ENCODE data around the gene RHOT2. TPM values are rescaled to one million over a fixed set of nuclear protein-coding genes. Genes with fewer than 3 reads are reported as not detected.

RHOT2 gene
- total RNA-seq, 3 donors from 2014 or later = 212 to 215 (median 212) TPM

DNA sequence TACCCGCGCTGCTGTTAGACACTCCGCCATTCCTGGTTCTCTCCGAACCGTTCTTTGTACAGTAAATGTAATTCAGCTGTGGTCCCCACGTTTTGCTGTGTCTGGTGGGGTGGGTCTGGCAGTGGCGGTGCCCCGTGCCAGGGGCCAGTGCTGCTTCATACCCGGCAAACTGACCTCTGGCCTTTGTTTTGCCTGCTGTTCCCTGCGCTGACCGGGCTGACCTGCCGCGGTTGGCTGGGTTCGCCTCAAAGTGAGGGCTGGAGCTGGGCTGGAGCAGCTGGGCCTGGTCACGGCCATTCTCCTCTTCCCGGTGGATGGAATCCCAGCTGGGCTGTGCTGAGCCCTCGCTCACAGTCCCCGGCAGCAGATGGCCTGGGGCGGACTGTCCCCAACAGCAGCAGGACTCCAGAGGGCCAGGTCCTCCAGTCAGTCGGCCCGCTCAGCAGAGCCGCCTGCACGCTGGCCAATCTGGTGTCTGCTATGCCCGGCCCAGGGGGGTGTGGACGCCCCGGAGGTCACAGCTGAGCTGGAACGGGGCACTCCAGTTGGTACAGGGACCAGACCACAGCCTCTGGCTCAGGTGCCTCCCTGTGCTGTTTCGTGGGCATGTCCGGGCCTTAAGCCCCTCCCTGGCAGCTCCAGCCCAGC is 38.6 kb upstream of the RHOT2 start:
- ATAC-seq (no peak), DNase-seq (no peak)
- H3K36me3 Mint-ChIP-seq (ENCODE audit: insufficient read depth) = no peaks in the 10 kb centered on the region
- no peaks in the 10 kb centered on the region for H3K27me3 Mint-ChIP-seq (ENCODE audit: low read depth)
- H3K4me3 Mint-ChIP-seq = no peak overlapping the region
- no peaks in the 10 kb centered on the region for H3K4me1 Mint-ChIP-seq (ENCODE audit: low read depth)
- no peaks in the 10 kb centered on the region for H3K9me3 Mint-ChIP-seq

DNA sequence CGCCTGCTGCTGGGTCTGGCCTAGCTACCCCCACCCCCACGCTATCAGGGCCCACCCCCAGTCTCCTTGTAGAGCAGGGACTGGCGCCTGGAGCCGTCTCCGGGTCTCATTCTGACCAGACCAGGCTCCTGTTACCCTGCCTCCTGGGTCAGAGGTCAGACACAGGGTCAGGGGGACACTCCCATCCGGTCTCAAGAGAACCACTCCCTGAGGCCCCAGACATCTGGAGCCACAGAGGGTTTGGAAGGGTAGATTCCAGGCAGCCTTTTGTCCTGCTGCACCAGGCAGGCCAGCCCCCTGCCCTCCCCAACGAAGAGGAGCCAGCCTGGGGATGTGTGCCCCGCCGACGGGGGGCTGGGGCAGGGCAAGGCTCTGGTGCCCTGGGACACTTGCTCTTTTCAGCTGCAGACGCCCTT is 38.1 kb upstream of the RHOT2 start:
- Mint-ChIP-seq H3K4me1 (ENCODE audit: low read depth) (peaks cover 1% of the 10 kb centered on the region), H3K36me3 (ENCODE audit: insufficient read depth) (no peaks in the 10 kb centered on the region), H3K9me3 (no peaks in the 10 kb centered on the region), H3K4me3 (no peak overlapping the region), H3K27me3 (ENCODE audit: low read depth) (no peaks in the 10 kb centered on the region)
- no peak for DNase-seq
- ATAC-seq = no peak

DNA sequence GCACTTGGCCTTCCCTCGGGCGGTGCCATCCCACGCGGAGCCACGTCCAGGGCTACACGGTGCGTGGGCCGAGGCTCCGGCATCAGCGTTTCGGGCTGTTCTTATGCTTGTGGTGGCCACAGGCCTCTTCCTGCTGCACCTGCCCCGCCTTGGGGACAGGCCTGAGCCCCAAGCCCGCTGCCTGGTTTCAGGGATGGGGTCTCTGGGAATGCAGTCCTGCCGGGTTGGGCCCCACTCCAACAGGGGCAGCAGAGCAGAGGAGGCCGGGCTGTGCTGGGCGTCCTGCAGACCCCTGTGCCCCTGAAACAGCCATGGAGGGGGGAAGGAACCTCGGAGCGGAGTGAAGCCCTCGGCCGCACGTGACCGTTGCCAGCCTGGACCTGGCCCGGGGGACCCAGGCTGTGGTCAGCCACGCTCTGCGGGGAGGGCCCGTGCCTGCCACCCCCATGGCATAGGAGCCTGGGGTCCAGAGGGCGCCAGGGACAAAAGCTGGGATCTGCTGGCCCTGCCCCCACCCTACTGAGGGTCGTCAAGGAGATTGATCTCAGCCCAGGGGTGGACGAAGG is 37.6 kb upstream of the RHOT2 start:
- no peaks in the 10 kb centered on the region for H3K9me3 Mint-ChIP-seq
- H3K36me3 Mint-ChIP-seq (ENCODE audit: insufficient read depth) = no peaks in the 10 kb centered on the region
- ATAC-seq = no peak
- no peak for DNase-seq
- no peak overlapping the region for H3K4me3 Mint-ChIP-seq
- peaks cover 2% of the 10 kb centered on the region for H3K4me1 Mint-ChIP-seq (ENCODE audit: low read depth)
- H3K27me3 Mint-ChIP-seq (ENCODE audit: low read depth) = no peaks in the 10 kb centered on the region

DNA sequence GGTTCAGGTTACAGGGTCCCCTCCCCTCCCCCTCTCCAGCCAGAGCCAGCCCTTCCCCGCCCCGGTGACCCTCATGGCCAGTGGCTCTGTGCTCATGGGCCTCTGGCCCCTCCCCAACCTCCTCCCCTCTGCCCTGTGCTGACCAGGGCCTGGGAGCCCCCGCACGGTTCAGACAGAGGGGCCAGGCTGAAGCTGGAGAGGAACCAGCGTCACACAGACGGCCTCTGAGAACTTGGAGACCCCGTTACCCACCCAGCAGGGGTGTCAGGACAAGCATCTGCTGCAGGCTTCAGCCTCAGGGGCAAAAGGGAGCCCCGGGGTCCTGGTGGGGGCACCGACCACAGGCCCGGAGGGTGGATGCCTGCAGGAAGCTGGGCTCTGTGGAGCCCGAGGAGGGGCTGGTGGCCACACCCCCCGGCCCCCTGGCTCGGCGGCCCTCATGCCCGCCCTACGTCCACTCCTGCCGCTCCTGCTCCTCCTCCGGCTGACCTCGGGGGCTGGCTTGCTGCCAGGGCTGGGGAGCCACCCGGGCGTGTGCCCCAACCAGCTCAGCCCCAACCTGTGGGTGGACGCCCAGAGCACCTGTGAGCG is 37.0 kb upstream of the RHOT2 start, which contains the start of gene WFIKKN1:
WFIKKN1 (plus strand) TSS at position 171 of the 591 bp plus-strand sequence; CDS start at position 440, 269 bp downstream.
- H3K9me3 Mint-ChIP-seq = no peaks in the 10 kb centered on the region
- no peak for DNase-seq

DNA sequence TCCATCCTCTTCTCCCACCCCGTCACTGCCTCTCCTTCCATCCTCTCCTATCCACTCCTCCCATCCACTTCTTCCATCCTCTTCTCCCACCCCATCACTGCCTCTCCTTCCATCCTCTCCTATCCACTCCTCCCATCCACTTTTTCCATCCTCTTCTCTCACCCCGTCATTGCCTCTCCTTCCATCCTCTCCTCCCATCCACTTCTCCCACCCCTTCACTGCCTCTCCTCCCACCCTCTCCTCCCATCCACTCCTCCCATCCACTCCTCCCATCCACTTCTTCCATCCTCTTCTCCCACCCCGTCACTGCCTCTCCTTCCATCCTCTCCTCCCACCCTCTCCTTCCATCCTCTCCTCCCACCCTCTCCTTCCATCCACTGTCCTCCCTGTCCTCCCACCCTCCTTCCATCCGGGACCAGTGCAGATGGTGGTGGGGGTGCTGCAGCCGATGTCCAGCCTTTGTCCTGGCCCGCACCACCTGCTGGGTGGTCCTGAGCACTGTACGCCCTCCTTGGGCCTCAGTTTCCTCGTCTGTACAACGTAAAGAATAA is 36.0 kb upstream of the RHOT2 start:
- H3K27me3 Mint-ChIP-seq (ENCODE audit: low read depth) = peaks cover 3% of the 10 kb centered on the region
- ATAC-seq (no peak), DNase-seq (no peak)
- no peaks in the 10 kb centered on the region for H3K36me3 Mint-ChIP-seq (ENCODE audit: insufficient read depth)
- no peaks in the 10 kb centered on the region for H3K9me3 Mint-ChIP-seq
- H3K4me3 Mint-ChIP-seq = no peak overlapping the region
- H3K4me1 Mint-ChIP-seq (ENCODE audit: low read depth) = peaks cover 2% of the 10 kb centered on the region

More for the DNA sequence above, 37.0 kb upstream of the RHOT2 start, which contains the start of gene WFIKKN1:
- H3K27me3 Mint-ChIP-seq (ENCODE audit: low read depth) = no peaks in the 10 kb centered on the region
- no peaks in the 10 kb centered on the region for H3K36me3 Mint-ChIP-seq (ENCODE audit: insufficient read depth)
- H3K4me1 Mint-ChIP-seq (ENCODE audit: low read depth) = peaks cover 2% of the 10 kb centered on the region
- no peak for ATAC-seq
- H3K4me3 Mint-ChIP-seq = no peak within 1 kb of the TSS

DNA sequence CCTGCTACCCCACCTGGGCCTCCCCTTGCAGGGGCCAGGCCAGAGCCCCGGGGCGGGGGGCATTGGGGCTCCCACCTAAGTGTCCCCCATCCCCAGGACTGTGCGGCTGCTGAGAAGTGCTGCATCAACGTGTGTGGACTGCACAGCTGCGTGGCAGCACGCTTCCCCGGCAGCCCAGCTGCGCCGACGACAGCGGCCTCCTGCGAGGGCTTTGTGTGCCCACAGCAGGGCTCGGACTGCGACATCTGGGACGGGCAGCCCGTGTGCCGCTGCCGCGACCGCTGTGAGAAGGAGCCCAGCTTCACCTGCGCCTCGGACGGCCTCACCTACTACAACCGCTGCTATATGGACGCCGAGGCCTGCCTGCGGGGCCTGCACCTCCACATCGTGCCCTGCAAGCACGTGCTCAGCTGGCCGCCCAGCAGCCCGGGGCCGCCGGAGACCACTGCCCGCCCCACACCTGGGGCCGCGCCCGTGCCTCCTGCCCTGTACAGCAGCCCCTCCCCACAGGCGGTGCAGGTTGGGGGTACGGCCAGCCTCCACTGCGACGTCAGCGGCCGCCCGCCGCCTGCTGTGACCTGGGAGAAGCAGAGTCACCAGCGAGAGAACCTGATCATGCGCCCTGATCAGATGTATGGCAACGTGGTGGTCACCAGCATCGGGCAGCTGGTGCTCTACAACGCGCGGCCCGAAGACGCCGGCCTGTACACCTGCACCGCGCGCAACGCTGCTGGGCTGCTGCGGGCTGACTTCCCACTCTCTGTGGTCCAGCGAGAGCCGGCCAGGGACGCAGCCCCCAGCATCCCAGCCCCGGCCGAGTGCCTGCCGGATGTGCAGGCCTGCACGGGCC is 35.2 kb upstream of the RHOT2 start:
- H3K4me1 Mint-ChIP-seq (ENCODE audit: low read depth) = peaks cover 2% of the 10 kb centered on the region
- H3K27me3 Mint-ChIP-seq (ENCODE audit: low read depth) = peaks cover 3% of the 10 kb centered on the region
- no peaks in the 10 kb centered on the region for H3K9me3 Mint-ChIP-seq
- no peak overlapping the region for H3K4me3 Mint-ChIP-seq
- no peaks in the 10 kb centered on the region for H3K36me3 Mint-ChIP-seq (ENCODE audit: insufficient read depth)
- ATAC-seq (no peak), DNase-seq (no peak)

DNA sequence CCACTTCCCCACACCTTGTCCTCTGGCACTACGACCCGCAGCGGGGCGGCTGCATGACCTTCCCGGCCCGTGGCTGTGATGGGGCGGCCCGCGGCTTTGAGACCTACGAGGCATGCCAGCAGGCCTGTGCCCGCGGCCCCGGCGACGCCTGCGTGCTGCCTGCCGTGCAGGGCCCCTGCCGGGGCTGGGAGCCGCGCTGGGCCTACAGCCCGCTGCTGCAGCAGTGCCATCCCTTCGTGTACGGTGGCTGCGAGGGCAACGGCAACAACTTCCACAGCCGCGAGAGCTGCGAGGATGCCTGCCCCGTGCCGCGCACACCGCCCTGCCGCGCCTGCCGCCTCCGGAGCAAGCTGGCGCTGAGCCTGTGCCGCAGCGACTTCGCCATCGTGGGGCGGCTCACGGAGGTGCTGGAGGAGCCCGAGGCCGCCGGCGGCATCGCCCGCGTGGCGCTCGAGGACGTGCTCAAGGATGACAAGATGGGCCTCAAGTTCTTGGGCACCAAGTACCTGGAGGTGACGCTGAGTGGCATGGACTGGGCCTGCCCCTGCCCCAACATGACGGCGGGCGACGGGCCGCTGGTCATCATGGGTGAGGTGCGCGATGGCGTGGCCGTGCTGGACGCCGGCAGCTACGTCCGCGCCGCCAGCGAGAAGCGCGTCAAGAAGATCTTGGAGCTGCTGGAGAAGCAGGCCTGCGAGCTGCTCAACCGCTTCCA is 34.4 kb upstream of the RHOT2 start:
- no peaks in the 10 kb centered on the region for H3K36me3 Mint-ChIP-seq (ENCODE audit: insufficient read depth)
- ATAC-seq (no peak), DNase-seq (no peak)
- H3K4me3 Mint-ChIP-seq = no peak overlapping the region
- no peaks in the 10 kb centered on the region for H3K9me3 Mint-ChIP-seq
- peaks cover 4% of the 10 kb centered on the region for H3K4me1 Mint-ChIP-seq (ENCODE audit: low read depth)
- peaks cover 3% of the 10 kb centered on the region for H3K27me3 Mint-ChIP-seq (ENCODE audit: low read depth)

DNA sequence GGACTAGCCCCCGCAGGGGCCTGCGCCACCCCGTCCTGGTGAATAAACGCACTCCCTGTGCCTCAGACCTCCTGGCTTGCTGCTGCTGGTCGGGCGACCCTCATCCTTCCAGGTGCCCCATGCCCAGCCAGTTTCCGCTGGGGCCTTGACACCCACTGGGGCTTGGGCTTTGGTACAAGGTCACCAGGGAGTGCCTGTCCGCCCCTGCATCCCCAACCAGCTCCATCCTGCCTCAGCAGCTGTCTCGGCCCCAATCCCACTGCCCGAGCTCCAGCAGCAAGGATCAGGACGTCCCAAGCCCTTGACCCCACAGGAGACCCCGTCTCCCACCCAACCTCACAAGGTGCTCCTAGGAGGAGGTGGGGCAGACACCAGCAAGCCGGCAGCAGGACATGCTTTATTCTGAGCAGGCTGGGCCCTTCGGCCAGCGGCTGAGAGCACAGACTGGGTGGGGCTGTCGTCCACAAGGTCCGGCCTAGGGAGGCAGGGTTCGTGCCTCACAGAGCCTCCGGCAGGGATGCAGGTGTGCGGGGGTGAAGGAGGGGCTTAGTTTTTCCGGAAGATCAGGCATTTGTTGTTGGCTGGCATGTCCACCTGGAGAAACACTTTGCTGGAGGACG is 33.8 kb upstream of the RHOT2 start:
- DNase-seq = no peak
- no peak for ATAC-seq
- Mint-ChIP-seq H3K9me3 (no peaks in the 10 kb centered on the region), H3K4me3 (peak overlapping the region; percentile 74), H3K27me3 (ENCODE audit: low read depth) (peaks cover 3% of the 10 kb centered on the region), H3K4me1 (ENCODE audit: low read depth) (peaks cover 4% of the 10 kb centered on the region), H3K36me3 (ENCODE audit: insufficient read depth) (no peaks in the 10 kb centered on the region)

DNA sequence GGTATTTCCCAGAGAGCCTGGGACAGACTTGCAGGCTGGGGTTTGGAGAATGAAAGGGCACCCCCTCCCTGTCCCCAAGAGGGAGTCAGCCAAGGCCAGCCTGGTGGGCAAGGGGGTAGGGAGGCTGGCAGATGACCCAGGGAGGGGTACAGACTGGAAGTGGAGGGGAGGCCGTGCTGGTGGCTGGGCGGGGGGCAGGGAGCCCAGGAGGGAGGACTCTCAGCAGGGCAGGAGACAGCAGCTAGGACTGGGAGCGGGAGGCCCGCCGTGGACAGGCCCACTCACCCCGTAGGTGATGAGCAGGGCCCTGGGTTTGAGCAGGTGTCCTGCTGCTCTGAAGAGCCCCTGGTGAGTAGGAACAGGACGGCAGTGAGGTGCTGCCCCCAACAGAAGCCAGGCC is 32.9 kb upstream of the RHOT2 start:
- Mint-ChIP-seq H3K36me3 (ENCODE audit: insufficient read depth) (no peaks in the 10 kb centered on the region), H3K4me3 (peak overlapping the region; percentile 74), H3K4me1 (ENCODE audit: low read depth) (peaks cover 4% of the 10 kb centered on the region), H3K27me3 (ENCODE audit: low read depth) (peaks cover 3% of the 10 kb centered on the region), H3K9me3 (no peaks in the 10 kb centered on the region)
- ATAC-seq (no peak), DNase-seq (no peak)

DNA sequence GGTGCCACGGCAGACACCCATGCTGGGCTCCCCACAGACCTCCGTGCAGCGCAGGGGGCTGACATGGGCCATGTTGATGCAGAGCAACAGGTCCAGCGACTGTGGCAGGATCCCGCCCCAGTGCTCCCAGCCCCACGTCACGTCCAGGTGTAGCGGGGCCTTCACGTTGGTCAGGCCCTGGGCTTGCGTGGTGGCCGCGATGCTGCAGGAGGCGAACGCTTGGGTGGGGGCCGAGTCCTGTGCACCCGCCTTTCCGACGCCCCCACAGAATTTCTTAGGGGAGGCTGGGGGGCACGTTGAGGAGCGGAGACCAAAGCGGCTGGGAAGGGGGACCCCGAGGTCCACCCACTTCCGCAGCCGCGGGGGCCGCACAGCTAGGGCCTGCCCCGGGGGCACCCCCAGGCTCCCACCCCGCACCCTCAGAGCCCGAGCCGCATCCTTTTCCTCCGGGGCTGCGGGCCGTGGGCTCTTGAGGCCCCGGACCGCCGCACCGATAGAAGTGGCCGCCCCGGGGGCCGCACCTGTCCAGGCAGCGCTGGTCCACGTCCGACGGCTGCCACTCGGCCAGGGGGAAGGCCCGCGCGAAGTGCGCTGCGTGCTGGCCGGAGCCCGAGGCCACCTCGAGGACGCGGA is 32.2 kb upstream of the RHOT2 start:
- ATAC-seq (peak; percentile 2 to 3), DNase-seq (no peak)
- Mint-ChIP-seq H3K4me3 (peak overlapping the region; percentile 88), H3K4me1 (ENCODE audit: low read depth) (peaks cover 4% of the 10 kb centered on the region), H3K27me3 (ENCODE audit: low read depth) (peaks cover 3% of the 10 kb centered on the region), H3K36me3 (ENCODE audit: insufficient read depth) (no peaks in the 10 kb centered on the region), H3K9me3 (no peaks in the 10 kb centered on the region)

DNA sequence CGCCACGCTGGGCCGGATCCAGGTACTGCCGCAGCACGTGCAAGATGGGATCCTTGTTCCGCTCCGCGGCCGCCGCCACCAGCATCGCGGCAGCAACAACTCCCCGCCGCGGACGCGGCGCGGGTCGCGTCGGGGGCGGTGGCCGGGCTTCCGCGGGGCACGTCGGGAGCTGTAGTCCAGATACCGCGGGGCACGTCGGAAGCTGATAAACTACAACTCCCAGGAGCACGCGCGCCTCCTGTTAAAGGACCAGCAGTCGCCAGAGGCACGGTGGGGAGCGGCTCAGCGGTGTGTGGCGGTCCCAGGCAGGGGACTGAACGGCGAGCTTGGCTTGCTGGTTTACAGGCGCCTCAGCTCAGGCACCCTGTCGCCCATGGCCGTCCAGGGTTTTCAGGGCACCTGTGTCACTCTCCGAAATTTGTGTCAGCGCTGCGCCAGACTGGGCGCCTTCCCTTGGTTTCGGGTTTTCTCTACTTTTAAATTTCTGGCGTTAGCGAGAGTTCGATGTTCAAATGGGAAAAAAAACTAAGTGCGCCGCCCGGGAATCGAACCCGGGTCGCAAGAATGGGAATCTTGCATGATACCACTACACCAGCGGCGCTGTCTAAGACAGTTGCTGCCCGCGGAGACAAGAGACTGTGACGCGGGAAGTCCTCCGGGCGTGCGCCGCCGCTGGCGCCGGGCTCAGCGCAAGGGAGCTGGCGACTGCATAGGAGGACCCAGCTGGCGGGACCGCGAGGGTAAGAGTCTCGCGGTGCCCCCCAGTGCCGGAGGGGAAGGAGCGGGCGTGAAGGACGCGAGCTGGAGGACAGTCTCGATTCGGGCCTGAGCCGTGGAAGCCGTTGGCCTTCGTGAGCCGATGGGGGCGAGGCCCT is 31.5 kb upstream of the RHOT2 start, which contains the start of gene METTL26:
METTL26 (minus strand) TSS at position 100 of the 875 bp plus-strand sequence; CDS start at position 85, 15 bp downstream.
- DNase-seq (peak; percentile 87), ATAC-seq (peak; percentile 89)
- H3K4me1 Mint-ChIP-seq (ENCODE audit: low read depth) = peaks cover 4% of the 10 kb centered on the region
- peak within 1 kb of the TSS; percentile 88 for H3K4me3 Mint-ChIP-seq
- H3K9me3 Mint-ChIP-seq = no peaks in the 10 kb centered on the region
- peaks cover 3% of the 10 kb centered on the region for H3K27me3 Mint-ChIP-seq (ENCODE audit: low read depth)
- no peaks in the 10 kb centered on the region for H3K36me3 Mint-ChIP-seq (ENCODE audit: insufficient read depth)

Measured in activated T-cell treated with anti-CD3 and anti-CD28 coated beads, Interleukin-2, amount 50 U/mL, for 4 hours (primary cell).